ENCODE results near the gene FRAT2. TPM values are rescaled to one million over a fixed set of nuclear protein-coding genes. Genes with fewer than 3 reads are reported as not detected.

FRAT2 gene
- total and polyA plus RNA-seq, 2 of the 13 experiments (the other 11 are each of a cell fraction or from before 2014, with no cell fraction given): 7.2 to 14.1 TPM

DNA sequence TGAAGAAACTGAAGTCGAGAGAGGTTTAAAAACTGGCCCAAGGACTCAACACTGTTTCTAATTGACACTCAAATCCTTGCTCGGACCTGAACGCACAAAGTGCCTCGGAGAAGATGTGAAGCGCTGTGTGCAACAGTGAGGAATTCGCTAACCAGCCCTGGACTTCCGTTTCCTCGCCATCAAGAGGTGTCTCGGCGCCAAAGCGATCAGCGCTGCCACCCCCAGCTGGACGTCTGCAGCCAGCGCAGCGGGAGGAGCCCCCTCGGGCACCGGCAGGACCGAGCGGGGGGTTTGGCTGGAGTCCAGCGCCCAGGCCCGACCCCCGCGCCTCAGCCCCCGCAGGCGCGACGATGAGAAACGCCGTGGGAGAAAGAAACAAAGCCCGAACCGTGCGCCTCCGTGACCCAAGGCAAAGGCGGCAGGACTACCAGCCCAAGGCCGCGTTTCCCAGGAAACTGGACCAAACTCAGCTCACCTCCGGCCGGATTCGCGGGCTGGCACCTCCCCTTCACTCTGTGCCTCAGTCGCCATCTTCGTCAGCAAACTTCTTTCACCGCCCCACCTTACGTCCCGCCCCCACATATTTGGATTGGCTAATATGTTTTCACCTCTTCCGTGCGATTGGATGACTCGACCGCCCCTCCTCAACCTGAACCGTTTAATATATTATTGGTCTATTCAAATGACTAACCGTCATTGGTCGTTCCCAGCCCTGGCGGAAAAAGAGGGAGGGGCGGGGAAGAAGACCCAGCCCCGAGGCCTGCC is 42.2 kb downstream of the FRAT2 start, which contains the start of gene ARHGAP19 (continued):
- TF ChIP-seq HNF4G (IDR thresholded peaks at IDR 0.05; ENCODE audit: borderline replicate concordance, low read depth, low read length) (no peak), HNF4G (CRISPR knock-in tag; IDR thresholded peaks at IDR 0.05; ENCODE audit: borderline replicate concordance, low read depth) (0 out of 2 replicates have a peak, but pooled peaks have one; percentile 41), ZNF784 (CRISPR knock-in tag; IDR thresholded peaks at IDR 0.05; ENCODE audit: borderline replicate concordance) (peak; percentile 83), AGO1 (IDR thresholded peaks at IDR 0.05; ENCODE audit: low read depth, low read length, poor library complexity, severe bottlenecking) (peak; percentile 57), ZNF3 (CRISPR knock-in tag; IDR thresholded peaks at IDR 0.05) (no peak), ERF (CRISPR knock-in tag; IDR thresholded peaks at IDR 0.05) (peak; percentile 78; the same call in 1 of the 2 replicates), SPEN (CRISPR knock-in tag; IDR thresholded peaks at IDR 0.05; ENCODE audit: low read depth) (peak; percentile 40; the same call in 1 of the 2 replicates), MYC (CRISPR knock-in tag; IDR thresholded peaks at IDR 0.05; ENCODE audit: borderline replicate concordance) (peak; percentile 57; the same call in 1 of the 2 replicates), HIVEP1 (CRISPR knock-in tag; IDR thresholded peaks at IDR 0.05) (peak; percentile 93), XBP1 (CRISPR knock-in tag; IDR thresholded peaks at IDR 0.05) (no peak), IRF9 (CRISPR knock-in tag; IDR thresholded peaks at IDR 0.05; ENCODE audit: borderline replicate concordance) (peak; percentile 40; the same call in 1 of the 2 replicates), ZNF143 (CRISPR knock-in tag; IDR thresholded peaks at IDR 0.05) (peak; percentile 92), ZNF629 (CRISPR knock-in tag; conservative IDR thresholded peaks at IDR 0.05) (0 out of 2 replicates have a peak, but pooled peaks have one; percentile 14), CREB1 (IDR thresholded peaks at IDR 0.05) (peak; percentile 86), CREB1 (CRISPR knock-in tag; IDR thresholded peaks at IDR 0.05) (peak; percentile 92), ZFP91 (CRISPR knock-in tag; IDR thresholded peaks at IDR 0.05; ENCODE audit: borderline replicate concordance) (peak; percentile 95), YEATS2 (CRISPR knock-in tag; IDR thresholded peaks at IDR 0.05; ENCODE audit: borderline replicate concordance) (0 out of 2 replicates have a peak, but pooled peaks have one; percentile 22), YEATS4 (CRISPR knock-in tag; IDR thresholded peaks at IDR 0.05; ENCODE audit: borderline replicate concordance) (peak; percentile 82; the same call in 1 of the 2 replicates), ZSCAN22 (CRISPR knock-in tag; IDR thresholded peaks at IDR 0.05) (no peak), TBL1XR1 (IDR thresholded peaks at IDR 0.05; ENCODE audit: borderline replicate concordance, low read length, partially characterized antibody) (peak; percentile 19), ELF3 (CRISPR knock-in tag; IDR thresholded peaks at IDR 0.05) (peak; percentile 51; the same call in 1 of the 2 replicates), ELF1 (CRISPR knock-in tag; IDR thresholded peaks at IDR 0.05) (peak; percentile 73), NR3C1 (CRISPR knock-in tag; IDR thresholded peaks at IDR 0.05) (no peak)
- TF ChIP-seq, protein P1, sequence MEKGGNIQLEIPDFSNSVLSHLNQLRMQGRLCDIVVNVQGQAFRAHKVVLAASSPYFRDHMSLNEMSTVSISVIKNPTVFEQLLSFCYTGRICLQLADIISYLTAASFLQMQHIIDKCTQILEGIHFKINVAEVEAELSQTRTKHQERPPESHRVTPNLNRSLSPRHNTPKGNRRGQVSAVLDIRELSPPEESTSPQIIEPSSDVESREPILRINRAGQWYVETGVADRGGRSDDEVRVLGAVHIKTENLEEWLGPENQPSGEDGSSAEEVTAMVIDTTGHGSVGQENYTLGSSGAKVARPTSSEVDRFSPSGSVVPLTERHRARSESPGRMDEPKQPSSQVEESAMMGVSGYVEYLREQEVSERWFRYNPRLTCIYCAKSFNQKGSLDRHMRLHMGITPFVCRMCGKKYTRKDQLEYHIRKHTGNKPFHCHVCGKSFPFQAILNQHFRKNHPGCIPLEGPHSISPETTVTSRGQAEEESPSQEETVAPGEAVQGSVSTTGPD (CRISPR knock-in tag; IDR thresholded peaks at IDR 0.05): no peak
- TF ChIP-seq, protein P2, sequence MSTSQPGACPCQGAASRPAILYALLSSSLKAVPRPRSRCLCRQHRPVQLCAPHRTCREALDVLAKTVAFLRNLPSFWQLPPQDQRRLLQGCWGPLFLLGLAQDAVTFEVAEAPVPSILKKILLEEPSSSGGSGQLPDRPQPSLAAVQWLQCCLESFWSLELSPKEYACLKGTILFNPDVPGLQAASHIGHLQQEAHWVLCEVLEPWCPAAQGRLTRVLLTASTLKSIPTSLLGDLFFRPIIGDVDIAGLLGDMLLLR (CRISPR knock-in tag; IDR thresholded peaks at IDR 0.05): peak; percentile 64
